HEK293 (cell line): ENCODE results near the gene CYBA.

ENCODE experiments used
- CTCF ChIA-PET: fragments of 350-600 bp; formaldehyde crosslinking; extraction: SDS; loops from one replicate; lab custom pipeline; 2021; ENCODE audit warnings: antibody characterized with exemption; lab: Yijun Ruan, JAX
- POLR2A ChIA-PET: fragments of 300-600 bp; formaldehyde crosslinking; extraction: SDS; loops from one replicate; lab custom pipeline; 2020; ENCODE audit warnings: antibody characterized with exemption, inconsistent platforms; lab: Yijun Ruan, JAX
- H3K27ac ChIP-seq: fragments of 200-500 bp; sonication (Bioruptor generic); 2 replicates; pipeline ENCODE4 v1.5.1; 2014; ENCODE audit warnings: low read depth, low read length, control low read depth, inconsistent platforms; ENCODE audit errors: extremely low read depth
- H3K36me3 ChIP-seq, 2 experiments: fragments of 200-500 bp in 1 of 2; sonication (Bioruptor generic) in 1 of 2; 1 replicate in 1 of 2; 2 replicates in 1 of 2; pipeline ENCODE4 v1.5.1; 2014 to 2017; ENCODE audit warnings: inconsistent platforms in 2 of 2, low read length in 2 of 2; ENCODE audit not compliant: control insufficient read depth in 2 of 2, insufficient read depth in 1 of 2
- H3K4me1 ChIP-seq: fragments of 200-500 bp; sonication (Bioruptor generic); 2 replicates; pipeline ENCODE4 v1.5.1; 2014; ENCODE audit warnings: mild to moderate bottlenecking, low read length, inconsistent platforms; ENCODE audit not compliant: control insufficient read depth, insufficient read depth
- H3K4me3 ChIP-seq: 2 replicates; pipeline ENCODE4 v1.5.1; 2011; ENCODE audit warnings: low read depth, mild to moderate bottlenecking, control low read depth, low read length, moderate library complexity
- H3K9me3 ChIP-seq: fragments of 200-500 bp; sonication (Bioruptor generic); 2 replicates; pipeline ENCODE4 v1.5.1; 2014; ENCODE audit warnings: low read depth, low read length, inconsistent platforms; ENCODE audit not compliant: control insufficient read depth, insufficient read depth
- ATF2 ChIP-seq: fragments of 450-650 bp; formaldehyde crosslinking; IDR thresholded peaks from 2 replicates; pipeline ENCODE4 v1.5.1; 2016; ENCODE audit warnings: missing biosample characterization, missing genetic modification characterization, low read depth
- BCL11A ChIP-seq: fragments of 450-650 bp; formaldehyde crosslinking; IDR thresholded peaks from 2 replicates; pipeline ENCODE4 v1.5.1; 2016; ENCODE audit warnings: low read depth, missing biosample characterization, missing genetic modification characterization
- GFI1B ChIP-seq: fragments of 450-650 bp; formaldehyde crosslinking; IDR thresholded peaks from 2 replicates; pipeline ENCODE4 v1.5.1; 2016; ENCODE audit warnings: missing biosample characterization, missing genetic modification characterization
- HIC1 ChIP-seq: fragments of 450-650 bp; formaldehyde crosslinking; IDR thresholded peaks from 2 replicates; pipeline ENCODE4 v1.5.1; 2016; ENCODE audit warnings: missing biosample characterization, missing genetic modification characterization
- MZF1 ChIP-seq: fragments of 450-650 bp; formaldehyde crosslinking; IDR thresholded peaks from 2 replicates; pipeline ENCODE4 v1.5.1; 2017; ENCODE audit warnings: missing biosample characterization, missing genetic modification characterization, borderline replicate concordance
- PRDM1 ChIP-seq: fragments of 450-650 bp; formaldehyde crosslinking; IDR thresholded peaks from 2 replicates; pipeline ENCODE4; 2016; ENCODE audit warnings: missing biosample characterization, missing genetic modification characterization
- SALL2 ChIP-seq: fragments of 450-650 bp; formaldehyde crosslinking; IDR thresholded peaks from 2 replicates; pipeline ENCODE4 v1.5.0; 2017; ENCODE audit warnings: missing biosample characterization, mild to moderate bottlenecking, missing genetic modification characterization, borderline replicate concordance
- SCRT1 ChIP-seq: fragments of 450-650 bp; formaldehyde crosslinking; IDR thresholded peaks from 2 replicates; pipeline ENCODE4 v1.5.1; 2016; ENCODE audit warnings: missing biosample characterization, missing genetic modification characterization, borderline replicate concordance
- WT1 ChIP-seq: fragments of 450-650 bp; formaldehyde crosslinking; IDR thresholded peaks from 2 replicates; pipeline ENCODE4 v1.5.1; 2016; ENCODE audit warnings: missing biosample characterization, missing genetic modification characterization
- ZBTB10 ChIP-seq: fragments of 450-650 bp; formaldehyde crosslinking; IDR thresholded peaks from 2 replicates; pipeline ENCODE4 v1.5.1; 2016; ENCODE audit warnings: missing biosample characterization, missing genetic modification characterization
- ZFP41 ChIP-seq: fragments of 450-650 bp; formaldehyde crosslinking; IDR thresholded peaks from 2 replicates; pipeline ENCODE4 v1.5.1; 2016; ENCODE audit warnings: missing biosample characterization, missing genetic modification characterization, borderline replicate concordance
- ZNF19 ChIP-seq: fragments of 450-650 bp; formaldehyde crosslinking; IDR thresholded peaks from 2 replicates; pipeline ENCODE4; 2016; ENCODE audit warnings: missing biosample characterization, missing genetic modification characterization, low read depth
- ZNF221 ChIP-seq: fragments of 450-650 bp; formaldehyde crosslinking; IDR thresholded peaks from 2 replicates; pipeline ENCODE4 v1.5.1; 2017; ENCODE audit warnings: missing biosample characterization, missing genetic modification characterization, borderline replicate concordance
- ZNF223 ChIP-seq: fragments of 450-650 bp; formaldehyde crosslinking; IDR thresholded peaks from 2 replicates; pipeline ENCODE4 v1.5.1; 2016; ENCODE audit warnings: missing biosample characterization, missing genetic modification characterization
- ZNF302 ChIP-seq: fragments of 450-650 bp; formaldehyde crosslinking; IDR thresholded peaks from 2 replicates; pipeline ENCODE4 v1.5.1; 2016; ENCODE audit warnings: missing biosample characterization, missing genetic modification characterization, low read depth
- ZNF341 ChIP-seq: fragments of 450-650 bp; formaldehyde crosslinking; IDR thresholded peaks from 2 replicates; pipeline ENCODE4; 2016; ENCODE audit warnings: low read depth, missing biosample characterization, missing genetic modification characterization
- ZNF350 ChIP-seq: fragments of 450-650 bp; formaldehyde crosslinking; IDR thresholded peaks from 2 replicates; pipeline ENCODE4 v1.5.0; 2017; ENCODE audit warnings: missing biosample characterization, mild to moderate bottlenecking, missing genetic modification characterization
- ZNF48 ChIP-seq: fragments of 450-650 bp; formaldehyde crosslinking; IDR thresholded peaks from 2 replicates; pipeline ENCODE4 v1.5.1; 2016; ENCODE audit warnings: missing biosample characterization, missing genetic modification characterization
- ZNF548 ChIP-seq: fragments of 450-650 bp; formaldehyde crosslinking; IDR thresholded peaks from 2 replicates; pipeline ENCODE4 v1.5.1; 2016; ENCODE audit warnings: missing biosample characterization, missing genetic modification characterization
- ZNF830 ChIP-seq: fragments of 450-650 bp; IDR thresholded peaks from 2 replicates; pipeline ENCODE4 v1.5.0; 2018; ENCODE audit warnings: missing biosample characterization, missing genetic modification characterization, low read depth, mild to moderate bottlenecking, moderate library complexity
- ZNF837 ChIP-seq: fragments of 450-650 bp; formaldehyde crosslinking; IDR thresholded peaks from 2 replicates; pipeline ENCODE4 v1.5.1; 2016; ENCODE audit warnings: missing biosample characterization, missing genetic modification characterization
- ZNF843 ChIP-seq: fragments of 450-650 bp; formaldehyde crosslinking; IDR thresholded peaks from 2 replicates; pipeline ENCODE4 v1.5.1; 2016; ENCODE audit warnings: missing biosample characterization, missing genetic modification characterization
- ZSCAN30 ChIP-seq: fragments of 450-650 bp; IDR thresholded peaks from 2 replicates; pipeline ENCODE4 v1.5.1; 2018; ENCODE audit warnings: missing biosample characterization, mild to moderate bottlenecking, missing genetic modification characterization, moderate library complexity
- TF ChIP-seq, protein P1 (sequence below): fragments of 450-650 bp; formaldehyde crosslinking; conservative IDR thresholded peaks from 2 replicates; pipeline ENCODE4 v1.5.1; 2016; ENCODE audit warnings: low read depth, missing biosample characterization, missing genetic modification characterization

CYBA gene

DNA sequence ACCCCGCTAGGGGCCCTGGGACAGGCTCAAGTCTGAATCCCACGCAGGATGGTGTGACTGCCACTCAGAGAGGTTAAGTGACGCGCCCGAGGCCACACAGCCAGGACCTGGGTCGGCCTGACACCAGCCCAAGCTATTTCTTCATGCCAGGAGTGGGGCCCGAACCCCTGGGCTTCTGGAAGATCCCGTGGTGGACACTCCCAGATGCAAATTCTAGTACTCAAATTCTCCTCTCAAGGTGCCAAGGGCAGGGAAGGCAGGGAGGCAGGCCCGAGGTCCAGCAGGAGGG is 7.3 kb downstream of the CYBA start:
- no peaks in the 10 kb centered on the region for H3K9me3 ChIP-seq
- TF ChIP-seq ZNF48 (tag by site-specific recombination) (no peak), SCRT1 (tag by site-specific recombination) (no peak), ZNF223 (tag by site-specific recombination) (no peak), ZFP41 (tag by site-specific recombination) (no peak), PRDM1 (tag by site-specific recombination) (no peak), ZNF19 (tag by site-specific recombination) (no peak), ZNF350 (tag by site-specific recombination) (no peak), HIC1 (tag by site-specific recombination) (no peak), WT1 (tag by site-specific recombination) (no peak), MZF1 (no peak)

GRCh38 chr16:88642881-88643643 is 7.8 kb downstream of the CYBA start:
- CTCF ChIA-PET: interaction anchor here (0.9 kb wide), 1 partner anchor 15 kb away, joined by 5 read pairs; no protein-coding TSS in a partner anchor
- Histone ChIP-seq H3K9me3 (no peaks in the 10 kb centered on the region), H3K4me3 (no peak overlapping the region), H3K27ac (no peak overlapping the region), H3K4me1 (no peaks in the 10 kb centered on the region), H3K36me3 (peaks cover 0 to 23% of the 10 kb centered on the region in 2 experiments; a peak in 1 of 3 replicates)
- POLR2A ChIA-PET: no interaction called here
- TF ChIP-seq ZNF837 (tag by site-specific recombination): no peak
- no peak for TF ChIP-seq ZNF843
- TF ChIP-seq ZBTB10 (tag by site-specific recombination): no peak
- no peak for TF ChIP-seq ATF2 (tag by site-specific recombination)
- no peak for TF ChIP-seq ZNF830 (tag by site-specific recombination)
- no peak for TF ChIP-seq ZNF302 (tag by site-specific recombination)
- TF ChIP-seq SALL2 (tag by site-specific recombination): no peak
- no peak for TF ChIP-seq ZSCAN30 (tag by site-specific recombination)
- TF ChIP-seq, protein P1, sequence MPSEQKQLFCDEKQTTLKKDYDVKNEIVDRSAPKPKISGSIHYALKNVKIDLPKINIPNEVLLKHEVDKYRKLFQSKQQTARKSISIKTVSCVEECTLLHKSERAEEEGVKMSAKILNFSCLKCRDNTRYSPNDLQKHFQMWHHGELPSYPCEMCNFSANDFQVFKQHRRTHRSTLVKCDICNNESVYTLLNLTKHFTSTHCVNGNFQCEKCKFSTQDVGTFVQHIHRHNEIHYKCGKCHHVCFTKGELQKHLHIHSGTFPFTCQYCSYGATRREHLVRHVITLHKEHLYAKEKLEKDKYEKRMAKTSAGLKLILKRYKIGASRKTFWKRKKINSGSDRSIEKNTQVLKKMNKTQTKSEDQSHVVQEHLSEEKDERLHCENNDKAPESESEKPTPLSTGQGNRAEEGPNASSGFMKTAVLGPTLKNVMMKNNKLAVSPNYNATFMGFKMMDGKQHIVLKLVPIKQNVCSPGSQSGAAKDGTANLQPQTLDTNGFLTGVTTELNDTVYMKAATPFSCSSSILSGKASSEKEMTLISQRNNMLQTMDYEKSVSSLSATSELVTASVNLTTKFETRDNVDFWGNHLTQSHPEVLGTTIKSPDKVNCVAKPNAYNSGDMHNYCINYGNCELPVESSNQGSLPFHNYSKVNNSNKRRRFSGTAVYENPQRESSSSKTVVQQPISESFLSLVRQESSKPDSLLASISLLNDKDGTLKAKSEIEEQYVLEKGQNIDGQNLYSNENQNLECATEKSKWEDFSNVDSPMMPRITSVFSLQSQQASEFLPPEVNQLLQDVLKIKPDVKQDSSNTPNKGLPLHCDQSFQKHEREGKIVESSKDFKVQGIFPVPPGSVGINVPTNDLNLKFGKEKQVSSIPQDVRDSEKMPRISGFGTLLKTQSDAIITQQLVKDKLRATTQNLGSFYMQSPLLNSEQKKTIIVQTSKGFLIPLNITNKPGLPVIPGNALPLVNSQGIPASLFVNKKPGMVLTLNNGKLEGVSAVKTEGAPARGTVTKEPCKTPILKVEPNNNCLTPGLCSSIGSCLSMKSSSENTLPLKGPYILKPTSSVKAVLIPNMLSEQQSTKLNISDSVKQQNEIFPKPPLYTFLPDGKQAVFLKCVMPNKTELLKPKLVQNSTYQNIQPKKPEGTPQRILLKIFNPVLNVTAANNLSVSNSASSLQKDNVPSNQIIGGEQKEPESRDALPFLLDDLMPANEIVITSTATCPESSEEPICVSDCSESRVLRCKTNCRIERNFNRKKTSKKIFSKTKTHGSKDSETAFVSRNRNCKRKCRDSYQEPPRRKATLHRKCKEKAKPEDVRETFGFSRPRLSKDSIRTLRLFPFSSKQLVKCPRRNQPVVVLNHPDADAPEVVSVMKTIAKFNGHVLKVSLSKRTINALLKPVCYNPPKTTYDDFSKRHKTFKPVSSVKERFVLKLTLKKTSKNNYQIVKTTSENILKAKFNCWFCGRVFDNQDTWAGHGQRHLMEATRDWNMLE: no peak
- TF ChIP-seq GFI1B: no peak
- TF ChIP-seq ZNF221 (tag by site-specific recombination): no peak
- TF ChIP-seq BCL11A: no peak
- no peak for TF ChIP-seq ZNF341
- no peak for TF ChIP-seq ZNF548 (tag by site-specific recombination)

More for the DNA sequence above, 7.3 kb downstream of the CYBA start:
- H3K27ac ChIP-seq: no peak overlapping the region
- H3K4me1 ChIP-seq: no peaks in the 10 kb centered on the region
- no peak overlapping the region for H3K4me3 ChIP-seq
- ChIA-PET CTCF (no interaction called here), POLR2A (no interaction called here)
- H3K36me3 ChIP-seq: peaks cover 0 to 23% of the 10 kb centered on the region in 2 experiments; a peak in 2 of 3 replicates
